A549 (cell line): ENCODE data around the gene TANK. TPM values are rescaled to one million over a fixed set of nuclear protein-coding genes. Genes with fewer than 3 reads are reported as not detected.
"Not testable (repeated sequence)": the region's sequence is repeated elsewhere in the genome, so short reads cannot be mapped to it uniquely, and the experiment has no call there.

ENCODE experiments used
- ATAC-seq, 2 experiments: fragments of 200-7000 bp in 1 of 2; fragments of >200 bp in 1 of 2; cut with Nextera tagmentation in 1 of 2; cut with Tn5 transposase in 1 of 2; 3 replicates each; pipeline versions ENCODE4 v1.8.0 to v1.9.1; 2018 to 2020; ENCODE audit warnings: mild to moderate bottlenecking in 1 of 2, moderate library complexity in 1 of 2
- CTCF ChIA-PET: fragments of 300-600 bp; sonication (Branson Sonifier 250); formaldehyde crosslinking; extraction: SDS; loops from one replicate; lab custom pipeline; 2021; ENCODE audit warnings: antibody characterized with exemption, inconsistent platforms; lab: Yijun Ruan, JAX
- POLR2A ChIA-PET: fragments of 350-600 bp; formaldehyde crosslinking; extraction: SDS; loops from one replicate; lab custom pipeline; 2021; ENCODE audit warnings: antibody characterized with exemption, inconsistent platforms; lab: Yijun Ruan, JAX
- DNase-seq, 2 experiments: peaks; one replicate each; pipeline versions ENCODE4 v3.0.0 to v3.0.0-alpha.2; 2011 to 2016; ENCODE audit warnings: low read depth in 1 of 2, low spot score in 1 of 2
- FAIRE-seq: peaks from 2 replicates; lab custom pipeline; 2011; peaks lifted over from hg19 to GRCh38; lab: Jason Lieb, UNC
- H3K27ac ChIP-seq, 2 experiments: fragments of >200 bp; sonication (Bioruptor Twin); formaldehyde crosslinking; 3 replicates each; pipeline ENCODE4 v1.5.1; 2016 to 2017
- H3K4me1 ChIP-seq: fragments of >200 bp; sonication (Bioruptor Twin); formaldehyde crosslinking; 3 replicates; pipeline ENCODE4 v1.6.1; 2016
- H3K4me2 ChIP-seq: fragments of >200 bp; sonication (Bioruptor Twin); formaldehyde crosslinking; 3 replicates; pipeline ENCODE4 v1.6.1; 2016
- H3K4me3 ChIP-seq: fragments of >200 bp; sonication (Bioruptor Twin); formaldehyde crosslinking; 3 replicates; pipeline ENCODE4 v1.5.1; 2016
- H3K9me3 ChIP-seq: fragments of >200 bp; sonication (Bioruptor Twin); formaldehyde crosslinking; 3 replicates; pipeline ENCODE4 v1.6.1; 2016
- CBX8 ChIP-seq: fragments of 200-600 bp; sonication (generic); IDR thresholded peaks from 2 replicates; pipeline ENCODE4 v1.6.1; 2016
- CEBPB ChIP-seq, 2 experiments: fragments of >200 bp in 1 of 2; sonication (Bioruptor Twin) in 1 of 2; formaldehyde crosslinking in 1 of 2; IDR thresholded peaks; 2 replicates each; pipeline ENCODE4 v1.6.1; 2012 to 2016
- CHD4 ChIP-seq: fragments of 200-600 bp; sonication (generic); IDR thresholded peaks from 2 replicates; pipeline ENCODE4 v1.6.1; 2016; ENCODE audit warnings: antibody characterized with exemption, mild to moderate bottlenecking, borderline replicate concordance
- EHF ChIP-seq: fragments of 250-450 bp; sonication (Bioruptor Pico); IDR thresholded peaks from 2 replicates; pipeline ENCODE4 v1.5.0; 2020; ENCODE audit warnings: mild to moderate bottlenecking
- ESRRA ChIP-seq: fragments of 150-350 bp; IDR thresholded peaks from 2 replicates; pipeline ENCODE4 v1.6.1; 2014; ENCODE audit warnings: mild to moderate bottlenecking, low read length, borderline replicate concordance
- FOSL2 ChIP-seq, 2 experiments: fragments of 450-650 bp in 1 of 2; fragments of >200 bp in 1 of 2; sonication (Bioruptor Twin) in 1 of 2; formaldehyde crosslinking; IDR thresholded peaks; 2 replicates each; pipeline versions ENCODE4 v1.5.0 to v1.6.1; 2016 to 2020; ENCODE audit warnings: mild to moderate bottlenecking in 1 of 2, moderate library complexity in 1 of 2
- FOXS1 ChIP-seq: fragments of 250-450 bp; sonication (Bioruptor Pico); IDR thresholded peaks from 2 replicates; pipeline ENCODE4 v1.5.0; 2020; ENCODE audit warnings: mild to moderate bottlenecking, moderate library complexity
- GATA3 ChIP-seq: IDR thresholded peaks from 2 replicates; pipeline ENCODE4 v1.6.1; 2012; ENCODE audit warnings: borderline replicate concordance
- KDM5A ChIP-seq: fragments of 200-600 bp; sonication (generic); IDR thresholded peaks from 2 replicates; pipeline ENCODE4 v1.6.1; 2016; ENCODE audit warnings: antibody characterized with exemption, mild to moderate bottlenecking
- MAFK ChIP-seq: fragments of 450-650 bp; IDR thresholded peaks from 2 replicates; pipeline ENCODE4 v1.6.1; 2014; ENCODE audit not compliant: partially characterized antibody
- MAZ ChIP-seq: fragments of 150-350 bp; IDR thresholded peaks from 2 replicates; pipeline ENCODE4 v1.6.1; 2014; ENCODE audit warnings: antibody characterized with exemption, low read depth, low read length, borderline replicate concordance
- NFE2L2 ChIP-seq: fragments of 150-350 bp; conservative IDR thresholded peaks from 2 replicates; pipeline ENCODE4 v1.6.1; 2014; ENCODE audit warnings: low read length
- NPAS2 ChIP-seq: fragments of 250-450 bp; sonication (Bioruptor Pico); IDR thresholded peaks from 2 replicates; pipeline ENCODE4 v1.8.0; 2022; ENCODE audit warnings: mild to moderate bottlenecking, moderate library complexity, borderline replicate concordance
- PHF8 ChIP-seq: fragments of 200-600 bp; sonication (generic); IDR thresholded peaks from 2 replicates; pipeline ENCODE4 v1.6.1; 2016; ENCODE audit warnings: low read depth, mild to moderate bottlenecking, antibody characterized with exemption, moderate library complexity, borderline replicate concordance
- POLR2A ChIP-seq: IDR thresholded peaks from 2 replicates; pipeline ENCODE4 v1.6.1; 2012; ENCODE audit warnings: mild to moderate bottlenecking, low read length
- POLR2AphosphoS2 ChIP-seq: conservative IDR thresholded peaks from 2 replicates; pipeline ENCODE4 v1.6.1; 2012; ENCODE audit warnings: low read length, improper control_type of control experiment, inconsistent platforms
- RAD21 ChIP-seq, 2 experiments: fragments of >200 bp in 1 of 2; sonication (Bioruptor Twin) in 1 of 2; formaldehyde crosslinking in 1 of 2; IDR thresholded peaks in 1 of 2; conservative IDR thresholded peaks in 1 of 2; 2 replicates in 1 of 2; 3 replicates in 1 of 2; pipeline ENCODE4 v1.6.1; 2012 to 2018; ENCODE audit warnings: inconsistent platforms in 1 of 2
- RARB ChIP-seq: fragments of 250-450 bp; sonication (Bioruptor Pico); IDR thresholded peaks from 2 replicates; pipeline ENCODE4 v1.8.0; 2021; ENCODE audit warnings: mild to moderate bottlenecking, moderate library complexity
- RCOR1 ChIP-seq: fragments of 150-350 bp; IDR thresholded peaks from 2 replicates; pipeline ENCODE4 v1.6.1; 2014; ENCODE audit warnings: antibody characterized with exemption, low read length, low read depth
- RNF2 ChIP-seq: fragments of 200-600 bp; sonication (generic); IDR thresholded peaks from 2 replicates; pipeline ENCODE4 v1.6.1; 2016; ENCODE audit warnings: low read depth, mild to moderate bottlenecking, antibody characterized with exemption, moderate library complexity, borderline replicate concordance
- SREBF2 ChIP-seq: fragments of 450-650 bp; IDR thresholded peaks from 2 replicates; pipeline ENCODE4 v1.6.1; 2014; ENCODE audit warnings: mild to moderate bottlenecking, moderate library complexity
- ZC3H11A ChIP-seq: fragments of 450-650 bp; IDR thresholded peaks from 2 replicates; pipeline ENCODE4 v1.6.1; 2014; ENCODE audit warnings: antibody characterized with exemption, mild to moderate bottlenecking
- ZSCAN20 ChIP-seq: fragments of 250-450 bp; sonication (Bioruptor Pico); IDR thresholded peaks from 2 replicates; pipeline ENCODE4 v1.8.0; 2022; ENCODE audit warnings: mild to moderate bottlenecking, moderate library complexity
- WGBS: methylation state at CpG from one replicate; pipeline ENCODE4 v1.1.6; 2017; ENCODE audit errors: missing lambda C conversion rate; 5-methylcytosine and 5-hydroxymethylcytosine counted together
- polyA plus RNA-seq, 4 experiments: library from polyadenylated mRNA; depleted of rRNA in 3 of 4; stranded (reverse); fragments of >200 nt; fragmentation: RNase III in 1 of 4; extraction: RNeasy Plus Mini Kit Qiagen cat#74134 plus additional on column Dnase treatment in 1 of 4; gene quantifications; 2 replicates in 3 of 4; 3 replicates in 1 of 4; pipeline ENCODE4 v1.2.3, GENCODE V29; 2011 to 2017
- TF ChIP-seq, protein P1 (sequence below): fragments of 450-650 bp; IDR thresholded peaks from 2 replicates; pipeline ENCODE4 v1.6.1; 2014; ENCODE audit warnings: antibody characterized with exemption
- TF ChIP-seq, protein P2 (sequence below): fragments of >200 bp; sonication (Bioruptor Twin); formaldehyde crosslinking; IDR thresholded peaks from 2 replicates; pipeline ENCODE4 v1.6.1; 2016
- TF ChIP-seq, protein P3 (sequence below): IDR thresholded peaks from 2 replicates; pipeline ENCODE4 v1.6.1; 2012

The TANK gene
- polyA plus RNA-seq, 2 of the 4 experiments (the other 2 are of a cell fraction): 59.6 to 76.3 TPM

DNA sequence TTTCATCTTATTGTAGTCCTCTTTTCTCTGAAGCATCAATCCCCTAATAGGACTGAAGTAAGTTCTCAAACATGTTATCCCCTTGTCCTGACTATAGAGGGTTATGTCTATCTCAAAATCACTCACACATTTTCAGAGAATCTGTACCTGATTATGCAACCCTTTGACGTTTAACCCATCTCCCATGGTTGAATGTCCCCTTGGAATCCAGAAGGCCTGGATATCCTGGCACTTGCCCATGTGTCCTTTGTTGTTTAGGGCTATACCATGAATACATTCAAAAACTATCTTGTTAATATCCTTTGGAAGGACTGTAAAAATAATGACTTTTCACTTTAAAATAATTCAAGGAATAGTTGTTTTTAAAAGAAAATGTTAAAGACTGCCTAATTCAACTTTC is 81.7 kb downstream of the TANK start:
- FAIRE-seq: no peak
- WGBS: 72% methylated on average over 1 of the region's 1 CpG
- H3K4me2 ChIP-seq: no peak overlapping the region
- H3K27ac ChIP-seq: no peak overlapping the region
- ChIA-PET POLR2A (no interaction called here), CTCF (interaction anchor here (1.4 to 3.6 kb wide), 2 partner anchors 9 to 14 kb away, joined by 3 to 19 read pairs; no protein-coding TSS in a partner anchor)
- H3K4me1 ChIP-seq: peaks cover 12% of the 10 kb centered on the region
- H3K9me3 ChIP-seq: no peaks in the 10 kb centered on the region
- TF ChIP-seq SREBF2 (no peak), CEBPB (IDR thresholded peaks at IDR 0.05) (0 out of 4 replicates have a peak, but pooled peaks of 1 of the 2 experiments have one; percentile 6)
- ATAC-seq: no peak
- H3K4me3 ChIP-seq: no peak overlapping the region
- no peak for DNase-seq

DNA sequence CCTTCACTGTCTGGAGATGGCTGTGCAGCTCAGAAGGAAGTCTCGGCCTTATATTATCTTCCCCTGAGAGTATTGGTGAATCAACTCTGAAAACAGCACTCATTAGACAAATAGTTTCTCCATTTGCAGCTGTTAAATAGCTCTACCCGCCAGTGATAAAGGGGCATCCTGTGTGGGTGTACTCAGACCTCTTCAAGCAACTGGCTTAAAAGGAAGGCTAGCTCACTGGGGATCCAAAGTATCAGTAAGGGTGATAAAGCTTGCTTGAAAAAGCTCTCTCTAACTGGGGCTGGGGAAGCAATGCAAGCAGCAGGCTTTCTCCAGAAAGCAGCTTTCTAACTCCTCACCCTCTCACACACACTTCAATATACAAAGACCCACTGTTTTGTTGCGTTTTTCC is 83.1 kb downstream of the TANK start:
- 87% methylated on average over 3 of the region's 3 CpGs for WGBS
- no peaks in the 10 kb centered on the region for H3K9me3 ChIP-seq
- no peak overlapping the region for H3K4me3 ChIP-seq
- peak overlapping the region; percentile 69; the same call in 1 of the 3 replicates for H3K4me2 ChIP-seq
- peaks cover under 1% of the 10 kb centered on the region; the same call in 2 of the 3 replicates for H3K4me1 ChIP-seq
- DNase-seq: no peak
- no peak for ATAC-seq
- no peak for FAIRE-seq
- H3K27ac ChIP-seq: no peak overlapping the region
- ChIA-PET CTCF (interaction anchor here (1.1 to 1.5 kb wide), 2 partner anchors 11 to 12 kb away, joined by 3 read pairs; no protein-coding TSS in a partner anchor), POLR2A (no interaction called here)
- no peak for TF ChIP-seq ESRRA
- TF ChIP-seq, protein P1, sequence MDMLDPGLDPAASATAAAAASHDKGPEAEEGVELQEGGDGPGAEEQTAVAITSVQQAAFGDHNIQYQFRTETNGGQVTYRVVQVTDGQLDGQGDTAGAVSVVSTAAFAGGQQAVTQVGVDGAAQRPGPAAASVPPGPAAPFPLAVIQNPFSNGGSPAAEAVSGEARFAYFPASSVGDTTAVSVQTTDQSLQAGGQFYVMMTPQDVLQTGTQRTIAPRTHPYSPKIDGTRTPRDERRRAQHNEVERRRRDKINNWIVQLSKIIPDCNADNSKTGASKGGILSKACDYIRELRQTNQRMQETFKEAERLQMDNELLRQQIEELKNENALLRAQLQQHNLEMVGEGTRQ: no peak
- no peak for TF ChIP-seq EHF (CRISPR knock-in tag)
- TF ChIP-seq RARB (CRISPR knock-in tag): no peak
- no peak for TF ChIP-seq NPAS2

DNA sequence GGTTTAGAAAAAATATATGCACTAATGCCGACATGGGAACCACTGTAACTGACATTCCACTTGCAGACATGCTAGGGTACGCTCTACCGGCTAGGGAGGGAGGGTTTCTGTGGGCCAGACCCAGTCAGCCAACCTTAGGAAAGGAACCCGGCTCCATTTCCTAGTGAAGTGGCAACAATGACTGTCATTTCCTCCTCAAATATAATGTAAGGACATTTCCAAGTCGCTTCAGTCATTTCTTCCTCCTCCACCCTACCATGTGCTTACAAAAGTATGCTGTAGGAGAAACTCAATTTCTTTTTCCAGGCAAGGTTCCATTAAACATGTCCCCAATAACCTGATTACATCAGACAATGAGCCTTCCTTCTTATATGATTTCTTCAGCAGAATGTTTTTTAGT is 83.7 kb downstream of the TANK start:
- Histone ChIP-seq H3K27ac (peak overlapping the region; percentile 73 to 80; a peak in 4 of 6 replicates), H3K4me3 (peak overlapping the region; percentile 45), H3K4me2 (peak overlapping the region; percentile 69), H3K4me1 (no peaks in the 10 kb centered on the region), H3K9me3 (no peaks in the 10 kb centered on the region)
- DNase-seq: no peak
- ChIA-PET POLR2A (no interaction called here), CTCF (interaction anchor here (1.1 to 1.5 kb wide), 2 partner anchors 12 to 13 kb away, joined by 3 read pairs; no protein-coding TSS in a partner anchor)
- no peak for FAIRE-seq
- no peak for TF ChIP-seq CEBPB (IDR thresholded peaks at IDR 0.05)
- TF ChIP-seq POLR2AphosphoS2: no peak
- TF ChIP-seq PHF8: no peak
- TF ChIP-seq FOSL2 (IDR thresholded peaks at IDR 0.05): no peak
- no peak for TF ChIP-seq FOSL2 (CRISPR knock-in tag; IDR thresholded peaks at IDR 0.05)
- no peak for TF ChIP-seq SREBF2
- TF ChIP-seq MAFK: no peak
- TF ChIP-seq MAZ: no peak
- TF ChIP-seq ZSCAN20: no peak
- ATAC-seq: no peak
- WGBS: 82% methylated on average over 5 of the region's 5 CpGs

DNA sequence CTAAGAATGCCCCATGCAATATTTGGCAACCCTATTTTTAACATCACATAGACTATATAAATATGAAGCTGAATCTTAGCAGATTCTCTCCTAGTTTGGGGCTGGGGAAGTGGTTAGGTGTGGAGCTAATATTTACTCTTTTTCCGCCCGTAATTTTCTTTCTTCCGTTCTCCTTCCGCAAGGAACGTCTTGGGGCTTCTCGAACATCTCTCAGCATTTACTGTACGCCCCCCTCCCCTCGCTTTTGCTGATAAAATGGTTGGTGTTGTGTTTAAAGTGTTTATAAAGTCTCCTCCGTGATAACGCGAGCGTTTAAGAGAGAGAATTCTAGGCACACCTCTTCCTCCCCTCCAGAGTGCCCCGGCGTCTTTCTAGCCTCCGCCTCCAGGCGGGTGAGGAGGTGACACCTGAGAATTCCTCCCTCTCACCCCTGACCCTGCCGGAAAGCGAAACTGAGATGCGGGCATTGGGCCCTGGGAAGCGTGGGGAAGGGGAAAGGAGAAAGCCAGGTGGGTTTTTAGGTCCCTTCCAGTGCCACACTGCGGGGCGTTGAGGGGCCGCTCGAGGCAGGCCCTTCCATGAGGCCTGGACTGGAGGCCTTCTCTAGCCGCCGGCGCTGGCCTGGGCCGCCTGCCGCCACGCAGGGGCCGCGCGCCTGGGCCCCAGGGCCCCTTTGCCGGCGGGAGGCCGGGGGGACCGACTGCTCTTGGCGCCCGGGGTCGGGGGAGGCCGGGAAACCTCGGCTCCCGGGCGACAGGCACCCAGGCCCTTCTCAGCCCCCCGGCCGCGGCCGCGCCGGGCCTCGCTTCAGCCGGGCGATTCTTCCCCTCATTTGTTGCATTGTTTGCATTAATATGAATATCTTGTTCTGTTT is 84.4 kb downstream of the TANK start:
- POLR2A ChIA-PET, CTCF ChIA-PET, H3K4me1 ChIP-seq, FAIRE-seq, H3K9me3 ChIP-seq: not testable (repeated sequence)
- Histone ChIP-seq H3K4me2 (peak overlapping the region; percentile 69), H3K27ac (peak overlapping the region; percentile 73 to 80), H3K4me3 (peak overlapping the region; percentile 45)
- ATAC-seq: peak; percentile 89 to 94
- peak in 1 of 2 experiments; percentile 68 for DNase-seq
- WGBS: 69% methylated on average over 35 of the region's 53 CpGs

DNA sequence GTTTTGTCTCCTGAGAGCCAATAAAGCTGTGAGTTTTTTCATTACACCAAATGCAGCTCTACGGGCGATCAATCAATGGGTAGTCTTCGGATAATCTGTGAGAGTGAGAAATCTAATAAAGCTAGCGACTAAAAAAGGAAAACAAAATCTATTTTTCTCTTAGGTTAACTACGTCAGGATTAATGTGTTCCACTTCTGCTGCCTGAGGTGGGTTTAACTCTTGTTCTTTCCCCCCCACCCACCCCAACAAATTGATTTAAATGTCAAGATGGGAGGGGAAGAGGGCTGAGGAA is 85.0 kb downstream of the TANK start:
- H3K9me3 ChIP-seq: no peaks in the 10 kb centered on the region
- no peaks in the 10 kb centered on the region for H3K4me1 ChIP-seq
- peak overlapping the region; percentile 69 for H3K4me2 ChIP-seq
- H3K27ac ChIP-seq: peak overlapping the region; percentile 73 to 80
- no peak for TF ChIP-seq GATA3
- no peak for TF ChIP-seq POLR2AphosphoS2
- TF ChIP-seq, protein P2, sequence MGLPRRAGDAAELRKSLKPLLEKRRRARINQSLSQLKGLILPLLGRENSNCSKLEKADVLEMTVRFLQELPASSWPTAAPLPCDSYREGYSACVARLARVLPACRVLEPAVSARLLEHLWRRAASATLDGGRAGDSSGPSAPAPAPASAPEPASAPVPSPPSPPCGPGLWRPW: no peak
- no peak for TF ChIP-seq RCOR1
- TF ChIP-seq POLR2A: no peak
- TF ChIP-seq CHD4: no peak
- TF ChIP-seq RAD21 (conservative IDR thresholded peaks at IDR 0.05 in 1 of 2, IDR thresholded peaks at IDR 0.05 in 1 of 2): no peak
- TF ChIP-seq RNF2: no peak
- TF ChIP-seq, protein P3, sequence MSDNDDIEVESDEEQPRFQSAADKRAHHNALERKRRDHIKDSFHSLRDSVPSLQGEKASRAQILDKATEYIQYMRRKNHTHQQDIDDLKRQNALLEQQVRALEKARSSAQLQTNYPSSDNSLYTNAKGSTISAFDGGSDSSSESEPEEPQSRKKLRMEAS: no peak
- TF ChIP-seq KDM5A: no peak
- TF ChIP-seq NFE2L2: no peak
- TF ChIP-seq FOXS1: no peak
- no peak for TF ChIP-seq ZC3H11A
- no peak for TF ChIP-seq CBX8
- ATAC-seq (no peak), DNase-seq (no peak), FAIRE-seq (no peak)
- ChIA-PET POLR2A (no interaction called here), CTCF (no interaction called here)
- H3K4me3 ChIP-seq: peak overlapping the region; percentile 45
- 72% methylated on average over 5 of the region's 5 CpGs for WGBS
